Left ventricle myocardium superior (tissue), 1 donor: ENCODE data around the gene ACP4. TPM values are rescaled to one million over a fixed set of nuclear protein-coding genes. Genes with fewer than 3 reads are reported as not detected.

Experiments used
- ATAC-seq: fragments of 200-7000 bp; cut with Tn5 transposase; one replicate; pipeline ENCODE4 v1.9.1; 2020; ENCODE audit warnings: mild to moderate bottlenecking, moderate library complexity
- DNase-seq: peaks from one replicate; pipeline ENCODE4 v3.0.0-alpha.2; 2020
- intact Hi-C: fragments of 100-400 bp; cut with micrococcal nuclease; formaldehyde crosslinking; loops from one replicate; pipeline ENCODE4 v1.11.0; 2022
- total RNA-seq: library from RNA; stranded (reverse); fragmentation: NEBNext Ultra II Directional; extraction: Animal tissue kit (Norgen Biotek cat#: 25700); gene quantifications from one replicate; pipeline ENCODE4 v1.2.1, GENCODE V29; 2021
- donor health status: DM: no; HTN: yes; CAD: no; lungs with severe emphysema.

Gene ACP4
- total RNA-seq, 1 donor from 2014 or later = not detected

- ATAC-seq (peak; percentile 40), DNase-seq (peak; percentile 46)
- intact Hi-C loops = no loop called here
Measured at GRCh38 chr19:50817941-50818858, 28.0 kb downstream of the ACP4 start.

- ATAC-seq (no peak), DNase-seq (no peak)
- intact Hi-C loops = no loop called here
Measured at GRCh38 chr19:50818859-50819472, 28.8 kb downstream of the ACP4 start.

GRCh38 chr19:50819636-50820035 is 29.4 kb downstream of the ACP4 start:
- intact Hi-C loops = no loop called here
- ATAC-seq = no peak
- no peak for DNase-seq

GRCh38 chr19:50820086-50820485 is 29.9 kb downstream of the ACP4 start:
- no peak for DNase-seq
- no peak for ATAC-seq
- intact Hi-C loops = no loop called here

GRCh38 chr19:50820549-50821247 is 30.5 kb downstream of the ACP4 start:
- intact Hi-C loops = no loop called here
- DNase-seq (no peak), ATAC-seq (peak; percentile 68)

GRCh38 chr19:50821248-50821612 is 31.0 kb downstream of the ACP4 start:
- intact Hi-C loops = no loop called here
- DNase-seq = no peak
- ATAC-seq = no peak

GRCh38 chr19:50821622-50822021 is 31.4 kb downstream of the ACP4 start:
- ATAC-seq (no peak), DNase-seq (no peak)
- intact Hi-C loops = no loop called here

- intact Hi-C loops = no loop called here
- no peak for ATAC-seq
Measured at GRCh38 chr19:50822661-50823208, 32.5 kb downstream of the ACP4 start.

GRCh38 chr19:50823389-50824042 is 33.3 kb downstream of the ACP4 start, which contains the start of gene KLK1:
Gene KLK1 (minus strand): TSS chr19:50823787. CDS start chr19:50823748, 39 bp downstream.
- ATAC-seq = peak; percentile 19
- no peak for DNase-seq
- intact Hi-C loops = no loop called here

More at GRCh38 chr19:50822661-50823208, 32.5 kb downstream of the ACP4 start:
- DNase-seq = no peak

- ATAC-seq (no peak), DNase-seq (no peak)
Measured at GRCh38 chr19:50826492-50827240, 36.5 kb downstream of the ACP4 start.

GRCh38 chr19:50827476-50827875 is 37.3 kb downstream of the ACP4 start:
- intact Hi-C loops = no loop called here
- no peak for ATAC-seq
- no peak for DNase-seq

More at GRCh38 chr19:50826492-50827240, 36.5 kb downstream of the ACP4 start:
- intact Hi-C loops = no loop called here

- DNase-seq (no peak), ATAC-seq (no peak)
- intact Hi-C loops = no loop called here
Measured at GRCh38 chr19:50829801-50830200, 39.6 kb downstream of the ACP4 start.

- ATAC-seq = no peak
- intact Hi-C loops = no loop called here
- DNase-seq = no peak
Measured at GRCh38 chr19:50830266-50831025, 40.2 kb downstream of the ACP4 start.

- ATAC-seq (no peak), DNase-seq (no peak)
- intact Hi-C loops = no loop called here
Measured at GRCh38 chr19:50831026-50831396, 40.8 kb downstream of the ACP4 start.

GRCh38 chr19:50832666-50833065 is 42.5 kb downstream of the ACP4 start:
- DNase-seq (no peak), ATAC-seq (no peak)
- intact Hi-C loops = no loop called here

- DNase-seq (no peak), ATAC-seq (no peak)
- intact Hi-C loops = no loop called here
Measured at GRCh38 chr19:50833117-50833801, 43.0 kb downstream of the ACP4 start, which contains the start of gene KLK15. Gene KLK15 (minus strand): TSS chr19:50833574. CDS start chr19:50831492, 2,082 bp downstream.

- ATAC-seq = no peak
- DNase-seq = no peak
- intact Hi-C loops = no loop called here
Measured at GRCh38 chr19:50833802-50834167, 43.6 kb downstream of the ACP4 start.
